GM19193 (cell line): ENCODE measurements around the gene DUSP7.

Experiments used
- POLR2A ChIP-seq: IDR thresholded peaks from 4 replicates; pipeline ENCODE4 v1.6.1; 2011; ENCODE audit not compliant: insufficient read depth, insufficient read length; ENCODE audit errors: extremely low read depth

The DUSP7 gene

GRCh38 chr3:52079958-52080357 is 23.6 kb upstream of the DUSP7 start:
- no peak for TF ChIP-seq POLR2A

GRCh38 chr3:52078781-52079560 is 22.6 kb upstream of the DUSP7 start:
- TF ChIP-seq POLR2A, result no peak

- TF ChIP-seq POLR2A, result no peak
These were observed 21.6 kb upstream of the DUSP7 start for GRCh38 chr3:52077925-52078324.

- no peak for TF ChIP-seq POLR2A
These were observed 20.8 kb upstream of the DUSP7 start for GRCh38 chr3:52076896-52077780.

- TF ChIP-seq POLR2A, result no peak
These were observed 17.1 kb upstream of the DUSP7 start for GRCh38 chr3:52073490-52073889.

- TF ChIP-seq POLR2A, result no peak
These were observed 16.1 kb upstream of the DUSP7 start for GRCh38 chr3:52072471-52072870.

GRCh38 chr3:52072020-52072419 is 15.6 kb upstream of the DUSP7 start:
- no peak for TF ChIP-seq POLR2A

- no peak for TF ChIP-seq POLR2A
These were observed 14.6 kb upstream of the DUSP7 start for GRCh38 chr3:52070724-52071621.

GRCh38 chr3:52069855-52070254 is 13.5 kb upstream of the DUSP7 start:
- TF ChIP-seq POLR2A, result no peak

GRCh38 chr3:52069135-52069534 is 12.8 kb upstream of the DUSP7 start:
- no peak for TF ChIP-seq POLR2A

- TF ChIP-seq POLR2A, result no peak
These were observed 12.4 kb upstream of the DUSP7 start for GRCh38 chr3:52068730-52069129.

GRCh38 chr3:52068055-52068571 is 11.7 kb upstream of the DUSP7 start:
- no peak for TF ChIP-seq POLR2A

- no peak for TF ChIP-seq POLR2A
These were observed 11.2 kb upstream of the DUSP7 start for GRCh38 chr3:52067526-52067925.

- no peak for TF ChIP-seq POLR2A
These were observed 10.7 kb upstream of the DUSP7 start for GRCh38 chr3:52067046-52067445.
